OCI-LY7 (cell line): ENCODE data around the gene DYNC1I1. TPM values are rescaled to one million over a fixed set of nuclear protein-coding genes. Genes with fewer than 3 reads are reported as not detected.

Experiments
- BruUV-seq: library from RNA; stranded (reverse); fragments of 400-500 nt; replicated peaks from 2 replicates; lab custom pipeline; 2021; lab: Mats Ljungman, UMichigan
- CTCF ChIA-PET: fragments of 300-600 bp; sonication (Branson Sonifier 250); formaldehyde crosslinking; loops from one replicate; lab custom pipeline; 2022; ENCODE audit warnings: antibody characterized with exemption; ENCODE audit not compliant: unreplicated experiment; lab: Charles Lee
- POLR2A ChIA-PET: fragments of 300-600 bp; sonication (Branson Sonifier 250); formaldehyde crosslinking; loops from one replicate; lab custom pipeline; 2022; ENCODE audit warnings: antibody characterized with exemption; lab: Charles Lee
- DNase-seq: peaks from one replicate; pipeline ENCODE4 v3.0.0-alpha.2; 2015; ENCODE audit warnings: low spot score
- H2AFZ ChIP-seq: fragments of 200-600 bp; sonication (generic), shearing (Covaris generic); 2 replicates; pipeline ENCODE4 v1.6.1; 2014; ENCODE audit warnings: mild to moderate bottlenecking, antibody characterized with exemption, low read length, moderate library complexity
- H3K27ac ChIP-seq: fragments of 200-600 bp; sonication (generic); 2 replicates; pipeline ENCODE4 v1.5.1; 2014; ENCODE audit warnings: mixed run types, low read depth, mild to moderate bottlenecking, moderate library complexity, low read length, inconsistent platforms; ENCODE audit not compliant: poor library complexity, severe bottlenecking
- H3K36me3 ChIP-seq: fragments of 200-600 bp; sonication (generic); 2 replicates; pipeline ENCODE4 v1.6.1; 2014; ENCODE audit warnings: mild to moderate bottlenecking, antibody characterized with exemption, low read length, moderate library complexity, mixed read lengths; ENCODE audit not compliant: insufficient read depth
- H3K4me1 ChIP-seq: fragments of 200-600 bp; sonication (generic); 2 replicates; pipeline ENCODE4 v1.5.1; 2014; ENCODE audit warnings: mild to moderate bottlenecking, low read length; ENCODE audit not compliant: insufficient read depth, poor library complexity, severe bottlenecking
- H3K4me2 ChIP-seq: fragments of 200-600 bp; sonication (generic); 2 replicates; pipeline ENCODE4 v1.6.1; 2014; ENCODE audit warnings: mild to moderate bottlenecking, low read length
- H3K4me3 ChIP-seq: fragments of 200-600 bp; sonication (generic); 2 replicates; pipeline ENCODE4 v1.5.1; 2014; ENCODE audit warnings: mild to moderate bottlenecking, low read depth, low read length; ENCODE audit not compliant: poor library complexity, severe bottlenecking
- H3K79me2 ChIP-seq: fragments of 200-600 bp; sonication (generic); 2 replicates; pipeline ENCODE4 v1.6.1; 2016; ENCODE audit warnings: low read depth, mild to moderate bottlenecking, low read length, moderate library complexity, mixed read lengths; ENCODE audit not compliant: insufficient read depth
- H3K9me2 ChIP-seq: fragments of 200-600 bp; sonication (generic); 2 replicates; pipeline ENCODE4 v1.6.1; 2016; ENCODE audit warnings: mild to moderate bottlenecking, low read length, mixed read lengths; ENCODE audit not compliant: insufficient read depth
- H3K9me3 ChIP-seq: fragments of 200-600 bp; sonication (generic); 2 replicates; pipeline ENCODE4 v1.6.1; 2014; ENCODE audit warnings: mild to moderate bottlenecking, mixed run types, low read length, mixed read lengths
- H4K20me1 ChIP-seq: fragments of 200-600 bp; sonication (generic); 2 replicates; pipeline ENCODE4 v1.6.1; 2014; ENCODE audit warnings: mild to moderate bottlenecking, antibody characterized with exemption, low read length, moderate library complexity, mixed read lengths; ENCODE audit not compliant: insufficient read depth
- CTCF ChIP-seq: fragments of 200-600 bp; sonication (generic); conservative IDR thresholded peaks from 2 replicates; pipeline ENCODE4 v1.5.1; 2014; ENCODE audit warnings: mild to moderate bottlenecking, antibody characterized with exemption, low read length, moderate library complexity, mixed read lengths
- EZH2phosphoT487 ChIP-seq: fragments of 200-600 bp; sonication (generic); IDR thresholded peaks from 2 replicates; pipeline ENCODE4 v1.6.1; 2018; ENCODE audit warnings: low read depth, borderline replicate concordance, mild to moderate bottlenecking, mixed run types, antibody characterized with exemption, low read length, moderate library complexity, mixed read lengths
- intact Hi-C: fragments of 100-400 bp; cut with micrococcal nuclease; formaldehyde crosslinking; loops from one replicate; pipeline ENCODE4 v1.10.0; 2022; ENCODE audit not compliant: unreplicated experiment
- total RNA-seq, 2 experiments: library from RNA; depleted of rRNA in 1 of 2; stranded (reverse); fragments of >200 nt in 1 of 2; shearing (Covaris generic) in 1 of 2; gene quantifications; 2 replicates each; pipeline ENCODE4 v1.2.3, GENCODE V29; 2014 to 2022

DYNC1I1 gene
- total RNA-seq, 2 experiments from 2014 or later: not detected

DNA sequence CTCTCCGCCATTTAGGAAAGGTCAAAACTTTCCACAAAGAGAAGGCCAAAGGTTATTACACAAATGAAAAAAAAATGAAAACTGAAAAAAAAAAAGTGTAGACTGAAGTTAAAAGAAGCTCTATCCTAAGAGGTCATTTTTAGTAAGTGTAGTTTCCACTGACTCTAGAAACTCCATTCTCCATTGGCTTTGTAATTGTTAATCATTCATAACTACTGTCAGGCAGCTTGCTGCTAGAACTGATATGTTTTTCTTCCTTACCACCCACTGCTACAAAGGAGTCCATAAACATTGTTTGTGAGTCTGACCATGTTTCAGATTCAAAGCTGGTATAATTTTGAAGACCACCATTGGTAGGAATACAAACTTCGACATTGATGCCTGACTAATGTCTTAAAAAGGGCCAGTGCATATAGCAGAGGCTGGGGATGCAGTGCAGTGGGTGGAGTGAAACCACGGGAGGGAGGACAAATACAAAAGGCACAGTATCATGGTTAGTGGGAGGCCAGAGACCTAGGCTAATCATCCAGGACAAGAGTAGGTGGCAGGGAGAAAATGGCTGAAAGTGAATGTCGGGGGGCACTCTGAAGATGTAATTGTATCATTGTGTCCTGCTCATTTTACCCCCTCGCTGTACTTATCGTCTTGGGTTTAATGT lies 16.9 kb upstream of the DYNC1I1 start:
- H3K79me2 ChIP-seq: no peaks in the 10 kb centered on the region
- CTCF ChIA-PET: no interaction called here
- H3K4me3 ChIP-seq: no peak overlapping the region
- no TSS peak for BruUV-seq
- H4K20me1 ChIP-seq: no peaks in the 10 kb centered on the region
- H3K9me3 ChIP-seq: no peaks in the 10 kb centered on the region
- no peak overlapping the region for H2AFZ ChIP-seq
- no peaks in the 10 kb centered on the region for H3K36me3 ChIP-seq
- TF ChIP-seq CTCF (no peak), EZH2phosphoT487 (no peak)
- POLR2A ChIA-PET: interaction anchor here (0.7 kb wide), 1 partner anchor 1375 kb away, joined by 3 read pairs; no protein-coding TSS in a partner anchor
- no peaks in the 10 kb centered on the region for H3K4me1 ChIP-seq
- DNase-seq: no peak
- H3K27ac ChIP-seq: no peak overlapping the region
- no peak overlapping the region for H3K4me2 ChIP-seq
- intact Hi-C loops: no loop called here
- H3K9me2 ChIP-seq: no peaks in the 10 kb centered on the region

- no TSS peak for BruUV-seq
- no peak for TF ChIP-seq EZH2phosphoT487
- no peak for TF ChIP-seq CTCF
- POLR2A ChIA-PET: no interaction called here
These were observed 14.2 kb upstream of the DYNC1I1 start for GRCh38 chr7:95758187-95758586.

GRCh38 chr7:95766086-95766485 lies 6.3 kb upstream of the DYNC1I1 start:
- no TSS peak for BruUV-seq
- no peak for DNase-seq
- Histone ChIP-seq H3K9me2 (no peaks in the 10 kb centered on the region), H3K4me2 (no peak overlapping the region), H2AFZ (no peak overlapping the region), H3K27ac (no peak overlapping the region), H3K79me2 (no peaks in the 10 kb centered on the region), H4K20me1 (no peaks in the 10 kb centered on the region), H3K4me1 (no peaks in the 10 kb centered on the region), H3K4me3 (no peak overlapping the region), H3K9me3 (no peaks in the 10 kb centered on the region), H3K36me3 (no peaks in the 10 kb centered on the region)
- POLR2A ChIA-PET: no interaction called here
- CTCF ChIA-PET: no interaction called here
- intact Hi-C loops: no loop called here
- TF ChIP-seq CTCF: no peak
- no peak for TF ChIP-seq EZH2phosphoT487

More at GRCh38 chr7:95758187-95758586, 14.2 kb upstream of the DYNC1I1 start:
- no peak for DNase-seq
- Histone ChIP-seq H3K4me3 (no peak overlapping the region), H3K9me2 (no peaks in the 10 kb centered on the region), H3K27ac (no peak overlapping the region), H4K20me1 (no peaks in the 10 kb centered on the region), H3K9me3 (no peaks in the 10 kb centered on the region), H3K79me2 (no peaks in the 10 kb centered on the region), H2AFZ (no peak overlapping the region), H3K4me2 (no peak overlapping the region), H3K36me3 (no peaks in the 10 kb centered on the region), H3K4me1 (no peaks in the 10 kb centered on the region)
- CTCF ChIA-PET: no interaction called here
- intact Hi-C loops: no loop called here
